HG03439 (cell line): ENCODE results near the gene NOM1.

ENCODE experiments used
- ATAC-seq: cut with Tn5 transposase; IDR thresholded peaks from one replicate; pipeline ENCODE4 v1.9.1; 2021; ENCODE audit warnings: mild to moderate bottlenecking, moderate library complexity; ENCODE audit not compliant: unreplicated experiment

NOM1 gene

DNA sequence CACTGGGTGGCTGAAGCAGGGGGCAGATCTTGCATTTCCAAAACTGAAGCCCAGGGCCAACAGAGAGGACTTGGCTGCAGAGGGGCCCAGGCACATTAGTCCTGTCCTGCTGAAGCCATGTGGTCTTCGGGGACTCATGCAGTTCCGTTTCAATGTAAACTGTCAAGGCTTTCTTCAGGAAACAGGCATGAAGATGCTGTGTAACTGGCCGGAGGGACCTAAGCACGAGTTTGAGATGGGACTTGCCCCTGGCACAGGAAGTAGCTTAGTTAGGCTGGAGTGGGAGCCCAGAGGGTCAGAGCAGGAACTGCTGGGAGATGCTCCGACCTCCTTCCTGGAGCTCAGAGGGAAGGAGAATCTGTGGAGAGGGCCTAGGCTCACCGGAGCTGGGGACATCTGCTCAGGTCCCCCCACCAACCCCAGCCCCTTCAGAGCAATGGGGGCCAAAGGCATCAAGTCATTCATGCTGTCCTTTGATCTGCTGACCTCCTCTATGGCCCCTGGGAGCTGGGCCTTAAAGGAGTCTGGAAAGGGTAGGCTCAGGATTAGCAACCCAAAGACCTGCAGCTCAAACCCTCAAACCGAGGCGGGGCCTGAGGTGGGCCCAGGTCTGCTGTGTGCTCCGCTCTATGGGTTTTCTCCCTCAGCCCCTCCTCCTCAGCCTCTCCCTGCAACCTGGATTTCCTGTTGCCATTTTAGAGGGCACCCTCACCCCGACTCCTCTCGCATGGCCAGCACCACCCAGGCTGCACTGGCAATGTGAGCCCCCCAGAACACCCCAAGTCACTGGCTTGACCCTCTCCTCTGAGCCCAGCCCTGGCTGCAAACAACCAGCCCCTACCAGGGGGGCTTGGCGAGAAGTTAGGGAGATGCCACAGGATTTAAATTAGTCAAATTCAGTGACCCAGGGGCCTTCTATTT is 65.4 kb downstream of the NOM1 start:
- no peak for ATAC-seq

GRCh38 chr7:157016024-157016351 is 66.5 kb downstream of the NOM1 start:
- ATAC-seq, result no peak

- ATAC-seq, result peak; percentile 80
Observed at GRCh38 chr7:157016352-157017041, 67.0 kb downstream of the NOM1 start.

- peak; percentile 4 for ATAC-seq
Observed at GRCh38 chr7:157017149-157017548, 67.6 kb downstream of the NOM1 start.

DNA sequence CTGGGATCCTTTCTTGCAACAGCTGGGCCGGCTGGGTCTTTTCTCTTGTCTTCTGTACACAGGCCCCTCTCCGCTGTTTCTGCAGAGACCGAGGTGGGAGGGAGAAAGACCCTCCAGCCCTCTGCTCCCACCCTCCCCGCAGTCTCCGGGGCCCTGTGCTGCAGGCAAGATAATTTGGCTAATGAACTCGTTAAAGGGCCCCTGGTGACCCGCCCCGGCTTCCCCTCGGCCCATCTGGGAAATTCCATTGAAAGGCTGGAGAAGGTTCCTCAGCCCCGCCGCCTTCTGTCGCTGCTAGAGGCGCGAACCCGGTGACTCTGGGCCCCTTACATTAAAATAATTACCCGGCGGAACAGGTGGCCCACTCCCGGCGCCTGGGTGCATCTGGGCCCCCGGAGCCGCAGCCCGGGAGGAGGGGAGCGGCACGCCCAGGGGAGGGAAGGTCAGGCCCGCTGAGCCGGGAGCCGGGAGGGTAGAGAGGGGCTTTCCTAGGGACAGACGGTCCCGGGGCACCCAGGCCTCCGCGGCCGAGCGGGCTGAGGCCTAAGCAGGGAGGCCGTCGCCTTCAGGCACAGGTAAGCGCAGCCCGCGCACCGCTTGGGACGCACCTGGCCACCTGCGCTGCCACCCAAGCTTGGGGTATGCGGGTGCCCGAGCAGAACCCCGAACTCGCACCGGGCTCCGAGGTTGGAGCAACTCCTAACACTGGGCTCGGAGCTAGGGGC is 68.3 kb downstream of the NOM1 start:
- ATAC-seq, result no peak

DNA sequence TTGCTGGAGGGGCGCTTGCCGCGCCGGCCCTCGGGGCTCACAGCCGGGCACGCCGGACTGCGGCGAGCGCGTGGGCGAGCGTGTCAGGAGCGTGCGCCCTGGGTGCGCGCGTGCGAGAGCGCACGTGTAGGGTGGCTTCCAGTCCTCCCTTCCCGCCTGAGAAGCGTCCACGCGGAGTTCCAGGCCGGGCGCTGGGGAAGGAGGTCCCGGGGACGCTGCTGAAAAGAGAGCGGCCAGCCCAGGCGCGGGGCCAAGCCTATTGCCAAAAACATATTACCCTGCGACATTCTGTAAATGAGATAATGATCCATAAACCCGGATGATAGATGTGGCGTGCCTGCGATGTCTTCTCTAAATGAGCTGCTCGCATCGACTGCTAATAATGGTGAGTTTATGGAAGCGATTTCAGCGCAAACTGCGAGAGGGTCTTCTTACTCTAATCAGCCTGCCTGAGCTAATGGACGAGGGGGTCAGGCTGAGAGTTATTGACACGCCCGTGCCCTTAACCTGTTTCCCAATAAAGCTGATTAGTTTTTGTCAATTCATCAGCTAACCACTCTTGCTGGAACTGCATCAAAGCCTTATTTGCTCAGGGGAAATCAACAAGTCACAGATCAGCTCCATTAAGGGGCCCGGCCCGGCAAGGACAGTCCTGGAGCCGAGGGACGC is 69.0 kb downstream of the NOM1 start:
- ATAC-seq, result no peak

- ATAC-seq, result no peak
Observed at GRCh38 chr7:157018997-157019608, 69.6 kb downstream of the NOM1 start.

- ATAC-seq, result no peak
Observed at GRCh38 chr7:157019718-157020451, 70.4 kb downstream of the NOM1 start.

DNA sequence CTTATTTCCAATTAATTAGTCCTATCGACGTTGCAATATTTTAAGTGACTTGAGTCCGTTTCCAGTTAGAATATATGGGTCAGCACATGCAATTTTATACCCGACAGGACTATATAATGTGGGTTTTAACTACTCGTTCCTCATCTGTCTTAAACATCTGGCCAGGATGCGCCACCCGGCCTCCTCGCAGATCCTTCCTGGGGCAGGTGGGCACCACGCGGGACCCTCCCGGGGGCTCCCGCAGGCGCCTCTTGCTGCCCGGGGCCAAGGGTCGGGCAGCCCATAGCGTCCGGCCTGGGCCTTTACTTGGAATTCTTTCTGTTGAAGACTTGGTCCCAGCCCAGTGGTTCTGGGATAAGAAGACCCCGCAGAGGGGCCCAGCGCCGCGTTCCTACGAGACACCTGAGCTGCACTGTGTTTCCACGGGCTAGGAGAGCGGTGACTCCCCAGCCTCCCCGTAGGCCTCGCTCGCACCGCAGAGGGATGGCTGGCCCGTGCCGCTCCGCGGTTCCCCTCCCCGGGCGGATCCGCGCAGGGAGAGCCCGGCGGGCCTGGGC is 71.1 kb downstream of the NOM1 start:
- no peak for ATAC-seq

DNA sequence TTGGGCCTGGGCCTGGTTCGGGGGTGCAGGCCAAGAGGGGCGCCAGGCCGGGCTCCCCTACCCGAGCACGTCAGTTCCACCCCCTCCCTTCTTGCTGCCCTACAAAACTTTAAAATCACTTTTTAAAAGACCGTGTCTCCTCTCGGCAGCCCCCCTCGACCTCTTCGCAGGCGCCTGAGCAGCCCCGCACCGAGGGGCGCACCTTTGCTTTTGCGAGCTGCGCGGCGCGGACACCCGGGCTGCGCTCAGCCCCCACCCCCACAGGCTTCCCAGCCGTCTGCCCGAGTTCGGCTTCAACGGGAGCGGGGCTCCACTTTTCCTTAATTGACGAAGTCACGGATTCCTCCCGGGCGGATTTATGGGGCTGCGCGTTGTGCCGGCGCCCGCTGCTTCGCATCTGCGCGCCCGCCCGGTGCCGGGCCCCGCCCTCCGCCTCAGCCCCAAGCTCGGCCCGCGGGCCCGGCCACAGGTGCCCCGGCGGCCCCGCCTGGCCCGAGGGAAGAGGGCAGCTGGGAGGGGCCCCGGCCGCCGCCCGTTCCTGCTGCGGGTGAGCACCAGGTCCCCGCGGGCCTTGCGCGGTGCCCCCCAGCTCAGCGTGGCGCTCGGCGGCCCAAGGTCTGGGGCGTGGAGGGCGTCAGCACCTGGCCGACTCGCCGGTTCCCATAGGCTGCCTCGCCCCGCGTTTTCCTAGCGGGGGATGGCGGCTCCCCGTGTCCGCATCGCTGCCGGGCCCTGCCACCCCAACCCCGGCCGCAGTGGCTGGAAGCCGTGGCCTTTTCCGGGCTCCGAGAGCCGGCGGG is 71.8 kb downstream of the NOM1 start:
- ATAC-seq, result no peak

DNA sequence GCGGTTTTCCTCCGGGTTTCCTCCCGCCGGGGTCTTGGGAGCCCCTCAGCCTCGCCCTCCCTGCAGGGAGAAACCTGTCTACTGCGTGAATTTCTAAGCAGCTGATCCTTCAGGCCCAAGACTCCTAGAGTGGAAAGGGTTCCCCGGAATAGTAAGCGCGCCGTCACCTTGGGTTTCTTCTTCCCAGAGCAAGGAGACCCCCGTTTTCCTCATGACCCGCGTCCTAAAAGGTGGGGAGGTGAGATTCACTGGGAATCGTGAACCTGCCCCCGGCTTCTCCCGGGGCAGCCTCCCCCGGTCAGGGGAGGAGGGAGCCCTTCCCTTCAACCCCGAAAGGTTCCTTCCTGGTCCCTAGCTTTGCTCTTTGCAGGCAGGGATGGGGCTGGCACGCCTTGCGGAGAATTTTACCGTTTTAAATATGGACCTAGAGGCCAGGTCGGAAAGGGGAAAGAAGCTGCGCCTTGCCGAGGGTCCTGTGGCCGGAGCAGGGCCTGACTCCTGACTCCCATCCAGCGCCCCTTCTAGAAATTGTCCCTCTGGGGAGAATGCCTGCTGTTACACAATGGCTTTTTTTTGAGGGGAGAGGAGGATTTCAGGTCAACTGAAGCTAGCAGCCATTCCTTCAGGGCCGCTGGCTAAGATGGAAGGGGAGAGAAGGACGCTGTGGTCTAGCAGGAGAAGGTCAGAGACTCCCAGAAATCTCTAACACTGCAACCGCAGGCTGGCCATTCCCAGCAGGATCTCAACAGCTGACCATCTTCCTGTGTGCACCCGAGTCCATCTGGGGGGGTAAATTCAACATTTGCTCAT is 72.6 kb downstream of the NOM1 start:
- no peak for ATAC-seq
